Thyroid gland (tissue), 4 donors: Measurements from ENCODE around the gene ANKRD18A. TPM values are rescaled to one million over a fixed set of nuclear protein-coding genes. Genes with fewer than 3 reads are reported as not detected.

Experiments
- DNase-seq, 2 donors: peaks; one replicate each; pipeline ENCODE4 v3.0.0-alpha.2; 2019
- H3K27ac ChIP-seq, 3 donors: fragments of 200-600 bp; sonication (generic); 1 replicate in 2 of 3; 2 replicates in 1 of 3; pipeline ENCODE4 v1.5.1; 2016 to 2019; ENCODE audit warnings: mild to moderate bottlenecking in 1 of 3, moderate library complexity in 1 of 3
- H3K27me3 ChIP-seq: fragments of 200-600 bp; sonication (generic); one replicate; pipeline ENCODE4 v1.5.1; 2019
- H3K36me3 ChIP-seq, 2 donors: fragments of 200-600 bp; sonication (generic); one replicate each; pipeline ENCODE4 v1.5.1; 2016 to 2019
- H3K4me1 ChIP-seq, 2 donors: fragments of 200-600 bp; sonication (generic); one replicate each; pipeline ENCODE4 v1.5.1; 2017 to 2019
- H3K4me3 ChIP-seq, 3 donors: fragments of 200-600 bp; sonication (generic); replicated peaks in 1 of 3; 1 replicate in 2 of 3; 2 replicates in 1 of 3; pipeline ENCODE4 v1.5.1; 2016; ENCODE audit warnings: mild to moderate bottlenecking in 1 of 3
- H3K9me3 ChIP-seq: fragments of 200-600 bp; sonication (generic); one replicate; pipeline ENCODE4 v1.5.1; 2017
- POLR2A ChIP-seq, 2 donors: fragments of 450-650 bp; IDR thresholded peaks; one replicate each; pipeline ENCODE4 v1.6.1; 2017; ENCODE audit warnings: antibody characterized with exemption in 2 of 2, mild to moderate bottlenecking in 2 of 2, moderate library complexity in 1 of 2
- WGBS, 2 donors: methylation state at CpG; one replicate each; pipeline ENCODE4 v1.1.5; 2017; 5-methylcytosine and 5-hydroxymethylcytosine counted together
- intact Hi-C: fragments of 100-400 bp; cut with DNase I; formaldehyde crosslinking; loops from one replicate; pipeline ENCODE4 v1.15.1; 2023
- total RNA-seq, 4 donors: library from RNA; depleted of rRNA; stranded (reverse); fragments of >200 nt; gene quantifications; one replicate each; pipeline ENCODE4 v1.2.3, GENCODE V29; 2016
- TF ChIP-seq, protein P1 (sequence below), 6 experiments: fragments of 200-600 bp in 3 of 6; fragments of 450-650 bp in 3 of 6; sonication (generic) in 3 of 6; IDR thresholded peaks; one replicate each; pipeline ENCODE4 v1.5.1; 2016 to 2019; ENCODE audit warnings: antibody characterized with exemption in 6 of 6, mild to moderate bottlenecking in 2 of 6, inconsistent platforms in 1 of 6, moderate library complexity in 1 of 6

ANKRD18A gene
- total RNA-seq, 4 donors from 2014 or later, result 10.5 to 16.3 (median 12.6) TPM

DNA sequence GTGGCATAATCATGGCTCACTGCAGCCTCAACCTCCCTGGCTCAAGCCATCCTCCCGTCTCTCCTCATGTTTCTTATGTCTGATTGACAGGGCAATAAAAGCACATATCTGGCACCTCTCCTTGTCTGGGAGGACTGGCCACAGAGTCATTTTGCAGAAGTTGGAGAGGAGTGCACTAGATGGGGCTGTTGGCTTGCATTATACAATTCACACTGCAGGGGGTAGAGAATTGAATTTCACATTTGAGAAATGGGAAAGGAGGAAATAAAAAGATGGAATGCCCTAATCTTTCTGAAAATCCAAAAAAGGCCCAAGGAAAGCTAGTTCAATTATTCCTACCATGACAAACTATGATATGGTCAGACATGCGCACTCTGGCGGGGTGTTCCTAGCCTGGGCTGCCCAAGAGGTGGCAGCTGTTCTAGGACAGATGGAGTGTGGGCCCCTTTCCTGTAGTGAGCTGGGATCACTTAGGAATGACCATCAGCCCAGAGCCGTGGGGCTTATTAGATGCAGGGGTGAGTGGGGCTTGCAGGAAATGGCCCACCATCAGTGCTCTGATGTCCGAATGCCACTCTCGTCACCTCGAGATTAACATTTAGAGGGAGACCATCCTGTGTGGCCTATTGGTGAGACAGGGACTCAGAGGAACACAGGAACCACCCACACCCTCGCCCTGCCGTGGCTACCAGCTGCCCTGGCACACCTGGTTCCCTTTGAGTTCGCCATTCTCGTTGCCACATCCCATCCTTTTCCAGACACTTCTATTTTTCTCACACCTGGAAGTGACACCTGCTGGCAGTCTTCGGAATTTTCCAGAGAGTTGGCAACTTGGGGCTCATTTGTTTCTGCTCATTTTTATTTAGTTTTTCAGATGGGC is 21.8 kb upstream of the ANKRD18A start:
- Histone ChIP-seq H3K4me3 (no peak overlapping the region), H3K27ac (no peak overlapping the region), H3K9me3 (no peaks in the 10 kb centered on the region), H3K27me3 (no peaks in the 10 kb centered on the region), H3K4me1 (no peaks in the 10 kb centered on the region), H3K36me3 (no peaks in the 10 kb centered on the region)
- WGBS, 2 donors, result 58 to 62% methylated on average over 12 of the region's 12 CpGs
- peak; percentile 31 to 37 for DNase-seq
- intact Hi-C loops, result no loop called here
- TF ChIP-seq, protein P1, sequence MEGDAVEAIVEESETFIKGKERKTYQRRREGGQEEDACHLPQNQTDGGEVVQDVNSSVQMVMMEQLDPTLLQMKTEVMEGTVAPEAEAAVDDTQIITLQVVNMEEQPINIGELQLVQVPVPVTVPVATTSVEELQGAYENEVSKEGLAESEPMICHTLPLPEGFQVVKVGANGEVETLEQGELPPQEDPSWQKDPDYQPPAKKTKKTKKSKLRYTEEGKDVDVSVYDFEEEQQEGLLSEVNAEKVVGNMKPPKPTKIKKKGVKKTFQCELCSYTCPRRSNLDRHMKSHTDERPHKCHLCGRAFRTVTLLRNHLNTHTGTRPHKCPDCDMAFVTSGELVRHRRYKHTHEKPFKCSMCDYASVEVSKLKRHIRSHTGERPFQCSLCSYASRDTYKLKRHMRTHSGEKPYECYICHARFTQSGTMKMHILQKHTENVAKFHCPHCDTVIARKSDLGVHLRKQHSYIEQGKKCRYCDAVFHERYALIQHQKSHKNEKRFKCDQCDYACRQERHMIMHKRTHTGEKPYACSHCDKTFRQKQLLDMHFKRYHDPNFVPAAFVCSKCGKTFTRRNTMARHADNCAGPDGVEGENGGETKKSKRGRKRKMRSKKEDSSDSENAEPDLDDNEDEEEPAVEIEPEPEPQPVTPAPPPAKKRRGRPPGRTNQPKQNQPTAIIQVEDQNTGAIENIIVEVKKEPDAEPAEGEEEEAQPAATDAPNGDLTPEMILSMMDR (IDR thresholded peaks at IDR 0.05), result peak in 5 of 6 experiments; percentile 26 to 59 (median 49)
- no peak for TF ChIP-seq POLR2A (IDR thresholded peaks at IDR 0.05)

DNA sequence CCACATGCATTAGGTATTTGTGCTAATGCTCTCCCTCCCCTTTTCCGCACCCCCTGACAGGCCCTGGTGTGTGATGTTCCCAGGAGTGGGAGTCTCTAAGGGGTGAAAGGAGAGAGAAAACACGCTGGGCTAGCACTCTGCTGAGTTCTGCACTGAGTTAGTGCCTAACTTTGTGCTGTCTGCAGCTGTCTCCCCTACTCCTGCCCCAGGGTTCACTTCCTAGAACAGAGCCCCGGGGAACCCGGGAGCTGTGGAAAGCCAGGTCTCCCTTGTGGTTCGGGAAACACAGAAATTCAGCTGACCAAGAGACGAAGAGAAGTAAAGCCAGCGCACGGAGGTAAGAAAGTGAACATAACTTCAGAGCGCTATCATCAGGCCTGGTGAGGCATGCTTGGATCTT is 20.7 kb upstream of the ANKRD18A start:
- no peaks in the 10 kb centered on the region for H3K36me3 ChIP-seq
- WGBS, 2 donors, result 87 to 89% methylated on average over 9 of the region's 9 CpGs
- intact Hi-C loops, result no loop called here
- no peak overlapping the region for H3K4me3 ChIP-seq
- H3K27ac ChIP-seq, result no peak overlapping the region
- no peaks in the 10 kb centered on the region for H3K4me1 ChIP-seq
- H3K27me3 ChIP-seq, result no peaks in the 10 kb centered on the region
- H3K9me3 ChIP-seq, result no peaks in the 10 kb centered on the region
- no peak for DNase-seq
- TF ChIP-seq, protein P1 (IDR thresholded peaks at IDR 0.05), result no peak
- TF ChIP-seq POLR2A (IDR thresholded peaks at IDR 0.05), result no peak

DNA sequence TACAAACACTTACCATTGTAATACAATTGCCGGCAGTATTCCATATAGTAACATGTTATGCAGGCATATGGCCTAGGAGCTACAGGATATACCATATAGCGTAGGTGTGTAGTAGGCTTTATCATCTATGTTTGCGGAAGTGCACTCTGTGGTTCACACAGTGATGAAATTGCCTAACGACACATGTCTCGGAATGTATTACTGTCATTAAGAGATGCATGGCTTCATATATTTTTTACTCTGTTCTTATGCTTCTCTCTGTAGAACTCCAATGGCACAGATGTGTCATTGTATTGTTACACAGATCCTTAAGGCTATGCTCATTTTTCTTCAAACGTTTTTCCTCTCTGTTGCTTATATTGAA is 19.2 kb upstream of the ANKRD18A start:
- DNase-seq, result no peak
- 84 to 91% methylated on average over 6 of the region's 6 CpGs for WGBS, 2 donors
- Histone ChIP-seq H3K9me3 (no peaks in the 10 kb centered on the region), H3K27me3 (no peaks in the 10 kb centered on the region), H3K36me3 (no peaks in the 10 kb centered on the region), H3K27ac (no peak overlapping the region), H3K4me3 (no peak overlapping the region), H3K4me1 (no peaks in the 10 kb centered on the region)
- intact Hi-C loops, result no loop called here
- TF ChIP-seq, protein P1 (IDR thresholded peaks at IDR 0.05), result no peak
- no peak for TF ChIP-seq POLR2A (IDR thresholded peaks at IDR 0.05)

DNA sequence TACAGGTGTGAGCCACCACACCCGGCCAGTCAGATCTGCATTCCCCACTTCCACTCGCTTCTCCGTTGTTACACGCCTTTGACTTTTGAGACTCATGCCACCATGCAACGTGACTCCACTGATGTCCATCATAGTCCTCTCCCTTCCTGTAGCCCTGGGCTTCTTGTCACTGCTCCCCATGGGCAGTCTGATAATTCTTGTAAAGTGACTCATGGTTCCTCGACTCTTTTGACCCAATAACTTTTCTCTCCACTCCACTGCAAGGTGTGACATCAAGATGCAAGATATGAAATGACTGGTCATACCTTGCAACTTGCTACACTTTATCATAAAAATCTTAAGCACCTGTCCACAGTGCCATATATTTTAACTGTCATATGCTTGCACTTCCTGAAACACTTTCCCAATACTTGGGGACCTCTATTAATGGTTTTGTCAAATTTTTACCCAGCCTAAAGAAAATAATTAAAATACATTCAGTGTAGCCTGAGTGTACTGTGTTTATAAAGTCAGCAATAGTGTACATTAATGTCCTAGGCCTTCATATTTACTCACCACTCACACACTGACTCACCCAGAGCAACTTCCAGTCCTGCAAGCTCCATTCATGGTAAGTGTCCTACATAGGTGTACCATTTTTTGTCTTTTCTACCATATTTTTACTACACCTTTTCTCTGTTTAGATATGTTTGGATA is 18.6 kb upstream of the ANKRD18A start:
- WGBS, 2 donors, result 94 to 95% methylated on average over 6 of the region's 6 CpGs
- Histone ChIP-seq H3K4me1 (no peaks in the 10 kb centered on the region), H3K27ac (no peak overlapping the region), H3K36me3 (no peaks in the 10 kb centered on the region), H3K9me3 (no peaks in the 10 kb centered on the region), H3K27me3 (no peaks in the 10 kb centered on the region), H3K4me3 (no peak overlapping the region)
- no peak for TF ChIP-seq POLR2A (IDR thresholded peaks at IDR 0.05)
- TF ChIP-seq, protein P1 (IDR thresholded peaks at IDR 0.05), result no peak
- intact Hi-C loops, result no loop called here
- DNase-seq, result no peak

- Histone ChIP-seq H3K27me3 (no peaks in the 10 kb centered on the region), H3K4me1 (no peaks in the 10 kb centered on the region), H3K36me3 (no peaks in the 10 kb centered on the region), H3K4me3 (no peak overlapping the region), H3K9me3 (no peaks in the 10 kb centered on the region), H3K27ac (no peak overlapping the region)
- TF ChIP-seq, protein P1 (IDR thresholded peaks at IDR 0.05), result no peak
- TF ChIP-seq POLR2A (IDR thresholded peaks at IDR 0.05), result no peak
- DNase-seq, result no peak
- intact Hi-C loops, result no loop called here
- 91 to 94% methylated on average over 3 of the region's 3 CpGs for WGBS, 2 donors
Measured at GRCh38 chr9:38634315-38634714, 13.9 kb upstream of the ANKRD18A start.
